H1 (cell line): ENCODE data around the gene RNF220. TPM values are rescaled to one million over a fixed set of nuclear protein-coding genes. Genes with fewer than 3 reads are reported as not detected.

Experiments
- RNF2 ChIP-seq: fragments of 200-900, 300-1000 bp; sonication (generic); IDR thresholded peaks from 2 replicates; pipeline ENCODE4 v1.7.1; 2016; ENCODE audit warnings: borderline replicate concordance, low read depth, mild to moderate bottlenecking, antibody characterized with exemption, low read length; ENCODE audit not compliant: poor library complexity, severe bottlenecking; ENCODE audit errors: missing control alignments
- polyA plus RNA-seq, 7 experiments: library from polyadenylated mRNA; depleted of rRNA in 3 of 7; stranded (reverse) in 5 of 7; unstranded in 2 of 7; fragments of >200 nt in 5 of 7; fragments of 200-250 nt in 2 of 7; gene quantifications; 1 replicate in 5 of 7; 2 replicates in 1 of 7; 4 replicates in 1 of 7; pipeline versions ENCODE4 v1.2.1 to v1.2.3, GENCODE V29; 2011 to 2013; ENCODE audit warnings: missing spikeins in 2 of 7, mixed read lengths in 2 of 7
- total RNA-seq: library from RNA; stranded (reverse); fragmentation: NEBNext Ultra II Directional; extraction: Animal tissue kit (Norgen Biotek cat#: 25700); gene quantifications from 2 replicates; pipeline ENCODE4 v1.2.1, GENCODE V29; 2021

The RNF220 gene
- total and polyA plus RNA-seq, 2 of the 8 experiments (the other 6 are each of a cell fraction or from before 2014, with no cell fraction given), result 123 to 160 TPM

- TF ChIP-seq RNF2, result no peak
These were observed 15.5 kb downstream of the RNF220 start (continued) for GRCh38 chr1:44420535-44420934.
